GM12801 (cell line): ENCODE measurements around the gene CTDP1.

Experiments used
- TF ChIP-seq, protein P1 (sequence below): IDR thresholded peaks from one replicate; pipeline ENCODE4 v1.5.1; 2011; ENCODE audit warnings: control low read depth; ENCODE audit not compliant: insufficient read length; ENCODE audit errors: extremely low read depth

Gene CTDP1

DNA sequence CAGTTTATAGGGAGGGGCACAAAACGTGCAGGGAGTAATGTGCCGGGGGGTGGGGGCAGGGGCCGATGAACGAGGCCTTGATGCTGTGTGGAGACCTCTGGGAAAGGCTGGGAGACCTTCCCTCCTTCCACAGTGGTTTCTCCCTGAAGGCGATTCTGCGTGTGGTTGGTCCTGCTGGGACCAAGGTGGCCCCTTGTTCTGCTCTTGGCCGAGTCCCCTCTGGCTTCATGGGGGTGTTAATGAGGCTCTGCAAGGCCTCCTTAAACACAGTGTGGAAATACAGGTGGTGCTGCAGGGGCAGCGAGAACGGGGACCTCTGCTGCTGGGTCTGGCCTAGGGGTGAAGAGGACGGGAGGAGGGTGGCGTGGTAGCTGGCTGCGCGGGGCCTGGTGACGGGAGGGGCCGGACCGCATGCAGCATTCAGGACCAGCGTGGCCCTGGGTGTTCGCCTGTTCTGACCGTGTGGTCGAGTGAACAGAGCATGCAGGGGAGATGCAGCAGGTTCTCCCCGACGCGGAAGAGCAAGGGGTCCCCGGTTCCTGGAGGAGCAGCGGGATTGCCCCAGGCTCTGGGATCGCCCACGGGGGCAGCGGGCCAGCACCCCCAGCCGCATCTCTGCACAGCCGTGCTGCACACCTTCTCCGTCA lies 76.0 kb downstream of the CTDP1 start:
- TF ChIP-seq, protein P1, sequence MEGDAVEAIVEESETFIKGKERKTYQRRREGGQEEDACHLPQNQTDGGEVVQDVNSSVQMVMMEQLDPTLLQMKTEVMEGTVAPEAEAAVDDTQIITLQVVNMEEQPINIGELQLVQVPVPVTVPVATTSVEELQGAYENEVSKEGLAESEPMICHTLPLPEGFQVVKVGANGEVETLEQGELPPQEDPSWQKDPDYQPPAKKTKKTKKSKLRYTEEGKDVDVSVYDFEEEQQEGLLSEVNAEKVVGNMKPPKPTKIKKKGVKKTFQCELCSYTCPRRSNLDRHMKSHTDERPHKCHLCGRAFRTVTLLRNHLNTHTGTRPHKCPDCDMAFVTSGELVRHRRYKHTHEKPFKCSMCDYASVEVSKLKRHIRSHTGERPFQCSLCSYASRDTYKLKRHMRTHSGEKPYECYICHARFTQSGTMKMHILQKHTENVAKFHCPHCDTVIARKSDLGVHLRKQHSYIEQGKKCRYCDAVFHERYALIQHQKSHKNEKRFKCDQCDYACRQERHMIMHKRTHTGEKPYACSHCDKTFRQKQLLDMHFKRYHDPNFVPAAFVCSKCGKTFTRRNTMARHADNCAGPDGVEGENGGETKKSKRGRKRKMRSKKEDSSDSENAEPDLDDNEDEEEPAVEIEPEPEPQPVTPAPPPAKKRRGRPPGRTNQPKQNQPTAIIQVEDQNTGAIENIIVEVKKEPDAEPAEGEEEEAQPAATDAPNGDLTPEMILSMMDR, result no peak

DNA sequence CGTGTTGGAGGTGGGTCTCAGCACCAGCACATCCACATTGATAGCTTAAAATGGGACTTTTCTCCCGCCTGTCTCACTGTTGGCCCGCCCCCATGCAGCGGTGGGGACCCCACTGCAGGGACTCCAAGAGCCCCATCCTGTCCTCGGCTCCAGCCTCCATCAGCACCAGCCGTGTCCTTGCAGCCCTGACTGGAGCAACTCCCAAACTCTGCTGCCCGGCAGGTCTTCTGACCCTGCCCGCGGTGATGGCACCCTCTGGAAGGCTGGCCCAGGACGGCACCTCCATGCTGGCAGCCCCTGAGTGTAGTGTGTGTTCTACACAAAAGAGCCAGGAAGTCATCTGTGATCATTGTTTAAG lies 76.5 kb downstream of the CTDP1 start:
- TF ChIP-seq, protein P1, result no peak

DNA sequence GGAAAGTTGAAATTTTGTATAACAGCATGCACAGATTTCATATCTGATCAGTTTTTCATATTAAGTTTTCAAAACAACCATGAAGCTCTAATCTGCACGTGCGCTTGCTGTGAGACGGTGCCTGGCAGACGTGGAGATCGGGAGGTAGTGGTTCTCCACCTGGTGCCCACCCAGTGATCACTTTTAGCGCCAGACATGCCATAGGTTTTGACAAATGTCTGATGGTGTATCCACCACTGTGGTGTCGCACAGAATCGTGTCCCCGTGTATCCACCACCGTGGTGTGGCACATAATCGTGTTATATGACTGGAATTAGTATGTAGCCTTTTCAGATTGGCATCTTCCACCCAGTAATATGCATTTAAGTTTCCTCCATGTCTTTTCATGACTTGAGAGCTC lies 77.2 kb downstream of the CTDP1 start:
- TF ChIP-seq, protein P1, result no peak

DNA sequence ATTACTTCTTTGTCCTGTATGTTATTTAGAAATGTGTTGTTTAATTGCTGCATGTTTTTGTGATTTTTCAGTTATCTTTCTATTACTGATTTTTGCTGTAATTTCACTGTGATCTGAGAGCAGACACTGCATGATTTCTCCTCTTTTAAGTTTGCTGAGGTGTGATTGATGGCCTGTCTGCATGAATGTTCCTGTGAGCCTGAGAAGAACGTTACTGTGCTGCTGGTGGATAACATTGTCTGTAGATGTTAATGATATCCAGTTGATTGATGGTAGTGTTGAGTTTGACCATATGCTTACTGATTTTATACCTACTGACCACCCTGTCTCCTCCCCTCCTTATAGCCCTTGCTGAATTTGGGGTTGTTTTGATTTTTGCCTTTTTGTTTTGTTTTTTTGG lies 80.7 kb downstream of the CTDP1 start:
- TF ChIP-seq, protein P1, result no peak

DNA sequence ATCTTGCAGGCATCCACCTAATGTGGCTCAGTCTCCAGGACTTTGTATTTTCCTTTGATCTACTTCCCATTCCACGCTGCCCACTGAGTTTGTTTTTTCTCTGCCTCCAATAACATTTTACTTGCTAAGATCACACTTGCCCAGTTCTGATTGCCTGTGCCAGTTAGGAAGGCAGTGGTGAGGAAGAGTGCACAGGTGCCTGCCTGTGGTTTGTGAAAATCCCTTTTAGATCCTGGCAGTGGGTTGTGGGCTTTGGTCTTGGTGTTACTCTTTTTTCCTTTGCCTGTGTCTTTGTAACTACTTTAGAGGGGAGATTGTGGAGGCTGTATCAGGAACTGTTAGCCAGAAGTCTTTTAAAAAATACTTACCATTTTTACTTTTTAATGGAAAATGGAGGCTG lies 81.3 kb downstream of the CTDP1 start:
- TF ChIP-seq, protein P1, result no peak

DNA sequence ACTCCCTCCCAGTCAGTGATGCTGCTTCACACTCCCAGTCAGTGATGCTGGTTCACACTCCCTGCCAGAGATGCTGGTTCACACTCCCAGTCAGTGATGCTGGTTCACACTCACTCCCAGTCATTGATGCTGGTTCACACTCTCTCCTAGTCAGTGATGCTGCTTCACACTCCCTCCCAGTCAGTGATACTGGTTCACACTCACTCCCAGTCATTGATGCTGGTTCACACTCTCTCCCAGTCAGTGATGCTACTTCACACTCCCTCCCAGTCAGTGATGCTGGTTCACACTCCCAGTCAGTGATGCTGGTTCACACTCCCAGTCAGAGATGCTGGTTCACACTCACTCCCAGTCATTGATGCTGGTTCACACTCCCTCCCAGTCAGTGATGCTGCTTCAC lies 83.8 kb downstream of the CTDP1 start:
- TF ChIP-seq, protein P1, result no peak

DNA sequence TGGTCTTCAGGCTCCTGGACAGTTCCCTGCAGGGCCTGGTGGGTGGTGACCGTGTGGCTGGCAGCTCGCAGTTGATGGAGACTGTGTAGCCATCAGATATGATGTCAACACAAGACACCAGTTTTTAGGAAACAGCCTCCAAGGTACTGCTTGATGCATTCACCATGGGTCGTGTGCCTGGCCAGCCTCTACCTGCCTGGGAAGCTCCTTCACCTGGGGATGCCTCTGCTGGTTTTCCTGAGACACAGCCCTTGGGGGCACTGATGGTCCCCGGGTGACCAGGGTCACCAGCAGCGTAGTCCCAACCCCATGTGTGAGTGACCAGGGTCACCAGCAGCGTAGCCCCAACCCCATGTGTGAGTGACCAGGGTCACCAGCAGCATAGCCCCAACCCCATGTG lies 84.5 kb downstream of the CTDP1 start:
- TF ChIP-seq, protein P1, result no peak
